Kidney epithelial cell (primary cell): ENCODE measurements around the gene ZMIZ1. TPM values are rescaled to one million over a fixed set of nuclear protein-coding genes. Genes with fewer than 3 reads are reported as not detected.

Experiments used
- DNase-seq: peaks from one replicate; pipeline ENCODE4 v3.0.0-alpha.2; 2010; ENCODE audit warnings: low read depth
- H3K27me3 ChIP-seq: 2 replicates; pipeline ENCODE4 v1.6.0; 2011; ENCODE audit warnings: low read length; ENCODE audit not compliant: control insufficient read depth, insufficient read depth
- H3K36me3 ChIP-seq: 2 replicates; pipeline ENCODE4 v1.5.1; 2011; ENCODE audit warnings: low read length; ENCODE audit not compliant: control insufficient read depth, insufficient read depth
- H3K4me3 ChIP-seq: 2 replicates; pipeline ENCODE4 v1.5.1; 2011; ENCODE audit warnings: low read depth, mild to moderate bottlenecking, control low read depth, low read length
- total RNA-seq: library from RNA; depleted of rRNA; stranded (reverse); fragments of >200 nt; gene quantifications from 2 replicates; pipeline ENCODE4 v1.2.3, GENCODE V29; 2015
- TF ChIP-seq, protein P1 (sequence below): IDR thresholded peaks from 2 replicates; pipeline ENCODE4 v1.5.1; 2011; ENCODE audit warnings: mild to moderate bottlenecking, moderate library complexity, low read length, control low read depth, inconsistent platforms; ENCODE audit not compliant: insufficient read depth, poor library complexity, severe bottlenecking

The ZMIZ1 gene
- total RNA-seq, 1 donor from 2014 or later = 57.5 TPM

DNA sequence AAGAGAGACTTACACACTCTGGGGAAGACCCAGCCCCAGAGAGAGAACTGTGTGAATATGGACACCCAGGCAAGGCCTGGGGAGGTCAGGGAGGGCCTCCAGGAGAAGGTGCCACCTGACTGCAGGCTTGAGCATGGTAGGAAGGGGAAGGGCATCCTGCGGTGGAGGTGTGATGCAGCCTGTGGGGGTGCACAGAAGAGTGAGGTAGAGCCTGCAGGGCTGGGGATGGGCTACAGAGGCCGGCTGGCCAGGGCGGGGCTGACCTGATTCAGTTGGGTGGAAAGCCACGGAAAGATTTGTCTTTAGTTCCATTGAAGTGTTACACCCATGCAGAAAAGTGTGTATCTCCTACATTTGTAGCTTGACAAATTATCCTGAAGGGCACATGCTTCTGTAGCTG, 47.6 kb downstream of the ZMIZ1 start:
- no peak for DNase-seq
- Histone ChIP-seq H3K36me3 (peaks cover 6% of the 10 kb centered on the region), H3K4me3 (no peak overlapping the region), H3K27me3 (no peaks in the 10 kb centered on the region)
- TF ChIP-seq, protein P1, sequence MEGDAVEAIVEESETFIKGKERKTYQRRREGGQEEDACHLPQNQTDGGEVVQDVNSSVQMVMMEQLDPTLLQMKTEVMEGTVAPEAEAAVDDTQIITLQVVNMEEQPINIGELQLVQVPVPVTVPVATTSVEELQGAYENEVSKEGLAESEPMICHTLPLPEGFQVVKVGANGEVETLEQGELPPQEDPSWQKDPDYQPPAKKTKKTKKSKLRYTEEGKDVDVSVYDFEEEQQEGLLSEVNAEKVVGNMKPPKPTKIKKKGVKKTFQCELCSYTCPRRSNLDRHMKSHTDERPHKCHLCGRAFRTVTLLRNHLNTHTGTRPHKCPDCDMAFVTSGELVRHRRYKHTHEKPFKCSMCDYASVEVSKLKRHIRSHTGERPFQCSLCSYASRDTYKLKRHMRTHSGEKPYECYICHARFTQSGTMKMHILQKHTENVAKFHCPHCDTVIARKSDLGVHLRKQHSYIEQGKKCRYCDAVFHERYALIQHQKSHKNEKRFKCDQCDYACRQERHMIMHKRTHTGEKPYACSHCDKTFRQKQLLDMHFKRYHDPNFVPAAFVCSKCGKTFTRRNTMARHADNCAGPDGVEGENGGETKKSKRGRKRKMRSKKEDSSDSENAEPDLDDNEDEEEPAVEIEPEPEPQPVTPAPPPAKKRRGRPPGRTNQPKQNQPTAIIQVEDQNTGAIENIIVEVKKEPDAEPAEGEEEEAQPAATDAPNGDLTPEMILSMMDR = no peak

DNA sequence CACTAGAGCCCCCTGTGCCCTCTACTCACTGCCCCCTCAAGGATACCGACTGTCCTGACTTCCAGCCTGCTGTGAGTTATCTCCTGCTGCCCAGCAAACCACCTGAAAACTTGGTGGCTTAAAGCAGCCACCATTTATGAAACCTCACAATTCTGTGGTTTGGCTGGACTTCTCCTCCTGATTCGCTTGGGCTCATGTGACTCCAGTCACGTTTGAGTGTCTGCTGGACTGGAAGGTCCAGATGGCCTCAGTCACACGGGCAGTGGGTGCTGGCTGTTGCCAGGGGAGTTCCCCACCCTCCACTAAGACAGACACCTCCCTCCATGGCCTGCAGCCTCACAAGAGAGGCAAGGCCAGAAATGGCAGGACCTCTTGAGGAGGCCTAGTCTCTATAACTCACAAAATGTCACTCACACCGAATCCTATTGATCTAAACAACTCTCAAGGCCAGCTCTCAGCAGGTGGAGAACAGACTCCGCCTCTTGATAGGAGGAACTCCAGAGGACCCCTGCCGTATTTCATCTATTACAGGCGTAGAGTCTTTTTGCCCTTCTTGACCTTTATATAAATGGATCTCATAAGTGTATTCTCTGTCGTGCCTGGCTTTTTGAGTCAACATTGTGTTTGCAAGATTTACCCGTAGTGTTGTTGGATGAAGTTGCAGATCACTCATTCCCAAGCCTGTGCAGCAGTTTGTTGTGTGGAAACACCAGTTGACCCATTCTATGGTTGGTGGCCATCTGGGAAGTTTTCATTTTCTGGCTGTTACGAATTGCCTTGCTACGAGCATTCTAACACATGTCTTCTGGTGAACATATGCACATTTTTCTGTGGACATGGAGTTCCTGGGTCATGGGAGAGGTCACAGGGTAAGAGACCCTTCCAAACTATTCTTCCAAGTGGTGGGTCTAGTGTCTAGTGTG, 48.3 kb downstream of the ZMIZ1 start:
- Histone ChIP-seq H3K4me3 (no peak overlapping the region), H3K36me3 (peaks cover 6% of the 10 kb centered on the region), H3K27me3 (no peaks in the 10 kb centered on the region)
- TF ChIP-seq, protein P1 = no peak
- no peak for DNase-seq

DNA sequence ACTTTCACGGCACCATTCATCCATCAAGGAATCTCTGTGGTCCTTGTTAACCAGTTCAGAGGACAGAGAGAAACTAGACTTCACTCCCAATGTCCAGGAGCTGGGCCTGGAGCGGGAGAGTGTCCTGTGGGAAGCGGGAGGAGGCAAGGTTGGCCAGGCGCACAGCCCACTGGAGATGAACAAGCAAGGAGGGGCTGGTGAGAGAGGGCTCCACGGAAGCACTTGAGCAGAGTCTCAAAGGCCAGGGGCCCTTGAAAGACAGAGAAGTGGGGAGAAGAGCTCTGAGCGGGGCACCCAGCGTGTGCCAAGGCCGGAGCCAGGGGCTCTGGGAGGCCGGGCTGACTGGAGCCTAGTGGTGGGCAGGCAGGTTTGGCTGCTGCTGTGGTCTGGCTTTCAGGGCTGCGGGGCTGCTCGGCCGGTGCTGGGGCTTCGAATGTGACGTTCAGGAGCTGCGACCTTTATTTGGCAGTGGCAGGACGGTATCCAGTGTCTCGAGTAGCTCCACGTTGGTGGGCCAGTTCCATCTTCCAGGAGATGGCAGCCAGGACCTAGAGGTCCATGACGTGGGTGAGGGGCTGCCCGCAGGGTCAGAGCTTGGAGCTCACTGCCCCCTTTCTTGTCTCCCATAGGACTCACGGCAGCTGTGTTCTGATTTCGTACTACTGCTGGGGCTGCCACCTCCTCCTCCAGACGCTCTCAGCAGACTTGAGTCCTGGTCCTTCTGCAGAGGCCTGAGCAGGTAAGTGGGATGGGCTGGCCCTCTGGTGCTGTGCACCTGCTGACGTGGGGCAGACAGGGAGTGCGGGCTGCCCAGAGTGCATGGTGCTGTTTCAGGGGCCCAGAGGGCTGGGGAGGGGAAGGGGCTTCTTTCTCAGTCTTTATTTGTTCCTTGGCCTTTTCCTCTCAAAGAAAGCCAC, 49.8 kb downstream of the ZMIZ1 start:
- H3K36me3 ChIP-seq = peaks cover 6% of the 10 kb centered on the region
- H3K4me3 ChIP-seq = no peak overlapping the region
- no peak for DNase-seq
- TF ChIP-seq, protein P1 = no peak
- no peaks in the 10 kb centered on the region for H3K27me3 ChIP-seq

DNA sequence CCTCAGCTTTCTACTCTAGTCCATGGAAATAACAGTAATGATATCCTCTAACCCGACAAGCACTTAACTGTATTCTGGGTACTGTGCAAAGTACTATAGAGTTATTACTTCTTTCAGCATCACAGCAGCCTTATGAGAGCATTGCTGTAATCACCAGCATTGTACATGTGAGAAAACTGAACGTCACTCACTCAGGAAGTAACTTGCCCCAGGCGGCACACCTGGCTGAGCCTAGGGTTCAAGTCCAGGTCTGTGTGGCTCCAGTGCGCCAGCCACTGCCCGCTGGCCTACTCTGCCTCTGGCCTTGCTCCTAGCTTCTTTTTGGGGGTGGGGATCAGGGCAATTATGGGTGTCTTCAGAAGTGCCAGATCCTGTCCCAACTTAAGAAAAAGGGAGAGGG, 50.5 kb downstream of the ZMIZ1 start:
- DNase-seq = no peak
- TF ChIP-seq, protein P1 = no peak
- Histone ChIP-seq H3K4me3 (no peak overlapping the region), H3K27me3 (no peaks in the 10 kb centered on the region), H3K36me3 (peaks cover 9% of the 10 kb centered on the region)

DNA sequence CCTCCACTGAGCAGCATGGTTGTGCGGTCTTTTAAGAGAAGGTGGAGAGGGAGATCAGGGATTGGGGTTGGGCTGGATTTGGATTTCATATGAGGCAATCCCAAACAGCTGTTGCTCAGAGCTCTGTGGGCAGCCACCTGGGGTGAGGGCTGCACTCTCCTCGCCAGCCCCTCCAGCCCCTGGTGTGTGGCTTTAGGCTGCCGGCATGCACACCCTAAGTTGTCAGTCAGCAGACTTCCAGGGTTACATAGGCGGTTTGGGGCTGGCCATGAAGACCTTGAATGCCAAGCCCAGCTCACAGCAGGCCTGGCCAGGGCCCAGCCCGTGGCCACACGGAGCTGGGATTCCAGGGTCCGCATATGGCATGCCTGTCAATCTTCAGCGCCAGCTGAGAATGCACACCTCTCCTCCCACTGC, 54.8 kb downstream of the ZMIZ1 start:
- no peak for DNase-seq
- TF ChIP-seq, protein P1 = no peak

More for the DNA sequence above, 54.8 kb downstream of the ZMIZ1 start:
- Histone ChIP-seq H3K36me3 (peaks cover 8% of the 10 kb centered on the region), H3K4me3 (no peak overlapping the region), H3K27me3 (no peaks in the 10 kb centered on the region)
